GM21367 (cell line): ENCODE results near the gene ERGIC1.
"Not testable (repeated sequence)": the region's sequence is repeated elsewhere in the genome, so short reads cannot be mapped to it uniquely, and the experiment has no call there.

Source experiments
- ATAC-seq: cut with Tn5 transposase; IDR thresholded peaks from one replicate; pipeline ENCODE4 v1.9.1; 2021; ENCODE audit not compliant: unreplicated experiment

Gene ERGIC1

DNA sequence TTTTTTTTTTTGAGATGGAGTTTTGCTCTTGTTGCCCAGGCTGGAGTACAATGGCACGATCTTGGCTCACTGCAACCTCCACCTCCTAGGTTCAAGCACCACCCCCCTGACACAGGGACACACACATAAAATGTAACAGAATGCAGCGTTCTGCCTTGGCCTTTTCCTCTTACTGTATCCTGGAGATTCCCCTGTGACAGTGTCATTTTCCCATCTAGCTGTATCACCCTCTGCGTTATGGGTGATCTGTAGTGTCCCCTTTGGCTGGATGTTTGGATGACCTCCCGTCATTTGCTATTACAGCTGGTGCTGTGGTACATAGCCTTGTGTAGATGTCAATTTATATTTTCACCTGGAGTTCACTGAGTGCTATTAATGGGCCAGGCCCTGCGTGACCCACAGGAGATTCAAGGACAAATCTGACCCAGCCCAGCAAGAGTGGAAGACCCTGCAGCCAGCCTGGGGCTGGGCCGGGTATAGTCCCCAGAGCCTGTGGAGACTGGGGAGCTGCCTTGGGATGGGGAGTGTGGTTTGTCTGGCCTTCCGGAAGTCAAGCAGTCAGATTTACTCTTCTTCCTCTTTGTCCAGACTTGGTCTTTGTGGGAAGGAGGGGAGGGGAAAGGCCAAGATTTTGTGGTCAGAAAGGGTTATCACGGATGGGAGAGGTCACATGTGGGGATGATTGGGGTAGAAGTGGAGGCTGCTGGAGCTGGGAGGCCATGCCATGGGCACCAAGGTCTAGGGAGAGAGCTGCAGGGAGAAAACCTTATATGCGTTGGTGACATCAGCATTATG is 43.6 kb downstream of the ERGIC1 start:
- no peak for ATAC-seq

- ATAC-seq: no peak
These were observed 44.5 kb downstream of the ERGIC1 start for GRCh38 chr5:172878585-172878932.

DNA sequence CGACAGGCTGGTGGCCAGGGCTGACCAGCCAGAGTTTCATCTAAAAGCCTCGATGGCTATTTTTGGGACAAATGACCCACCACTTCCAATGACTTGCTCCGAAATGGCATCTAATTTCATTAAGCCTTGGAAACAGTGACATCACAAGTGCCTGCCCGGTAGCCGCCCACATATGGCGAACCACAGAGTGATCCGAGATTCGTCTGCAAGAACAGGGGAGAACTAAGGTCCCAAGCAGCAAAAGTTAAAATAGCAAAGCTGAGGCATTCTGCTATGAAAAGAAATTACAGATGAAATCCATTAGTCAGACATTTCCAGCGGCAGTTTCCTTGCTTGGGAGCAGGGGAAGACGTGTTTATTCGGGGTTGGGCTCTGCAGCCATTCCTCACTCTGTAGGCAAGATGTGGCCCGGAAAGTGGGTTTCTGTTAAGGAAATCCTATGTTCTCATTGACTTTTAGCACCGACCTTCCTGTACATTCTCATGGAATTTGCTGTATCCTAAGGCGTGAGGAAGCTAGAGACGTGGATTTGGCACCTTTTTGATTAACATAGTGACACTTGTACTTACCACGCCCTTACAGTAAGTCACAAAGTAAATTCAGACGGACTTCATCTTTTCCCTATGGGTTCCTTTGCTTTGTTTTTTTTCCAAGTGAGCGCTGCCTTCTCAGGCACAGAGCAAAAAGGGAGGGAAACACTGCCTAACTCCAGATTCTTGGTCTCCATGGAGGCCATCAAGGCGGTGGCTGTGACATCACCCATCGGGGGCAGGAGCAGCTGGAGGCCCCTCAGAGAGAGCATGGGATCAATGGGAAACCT is 45.1 kb downstream of the ERGIC1 start:
- ATAC-seq: no peak

GRCh38 chr5:172881691-172882370 is 47.8 kb downstream of the ERGIC1 start:
- ATAC-seq: peak; percentile 69

DNA sequence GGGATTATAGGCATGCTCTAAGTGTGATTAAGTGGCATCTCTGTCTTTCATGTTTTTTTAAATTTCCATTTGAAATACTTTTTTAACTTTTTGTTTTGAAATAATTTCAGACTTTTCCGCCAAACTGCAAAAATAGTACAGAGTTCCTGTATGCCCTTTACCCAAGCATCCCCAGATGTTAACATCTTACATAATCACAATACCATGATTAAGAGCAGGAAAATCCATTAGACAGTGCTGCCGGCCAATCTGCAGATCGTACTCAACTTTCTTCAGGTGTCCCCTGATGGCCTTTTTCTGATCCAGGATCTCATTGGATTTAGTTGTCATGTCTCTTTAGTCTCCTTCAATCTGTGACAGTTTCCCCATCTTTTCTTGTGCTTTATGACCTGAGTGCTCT is 49.0 kb downstream of the ERGIC1 start:
- ATAC-seq: no peak

- ATAC-seq: no peak
These were observed 51.7 kb downstream of the ERGIC1 start for GRCh38 chr5:172885597-172886340.

DNA sequence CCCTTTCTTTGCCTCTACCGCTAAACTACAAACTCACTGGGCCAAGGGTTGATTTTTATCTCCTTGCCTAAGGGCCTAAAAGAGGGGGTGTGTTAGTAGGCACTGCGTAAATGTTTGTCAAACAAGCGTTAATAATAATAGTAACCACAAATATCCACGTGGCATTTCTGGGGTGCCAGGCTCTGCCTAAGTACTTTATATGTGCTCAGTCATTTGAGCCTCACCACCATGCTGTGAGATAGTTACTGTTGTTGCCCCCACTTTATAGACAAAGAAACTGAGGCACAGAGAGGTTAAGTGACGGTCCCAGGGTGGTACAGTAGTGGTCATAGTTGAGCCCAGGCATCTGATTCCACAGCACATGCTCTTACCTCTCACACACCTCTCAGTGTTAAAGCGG is 52.4 kb downstream of the ERGIC1 start:
- no peak for ATAC-seq

- ATAC-seq: no peak
These were observed 53.0 kb downstream of the ERGIC1 start for GRCh38 chr5:172886974-172887501.

- ATAC-seq: no peak
These were observed 53.6 kb downstream of the ERGIC1 start for GRCh38 chr5:172887692-172888091.

DNA sequence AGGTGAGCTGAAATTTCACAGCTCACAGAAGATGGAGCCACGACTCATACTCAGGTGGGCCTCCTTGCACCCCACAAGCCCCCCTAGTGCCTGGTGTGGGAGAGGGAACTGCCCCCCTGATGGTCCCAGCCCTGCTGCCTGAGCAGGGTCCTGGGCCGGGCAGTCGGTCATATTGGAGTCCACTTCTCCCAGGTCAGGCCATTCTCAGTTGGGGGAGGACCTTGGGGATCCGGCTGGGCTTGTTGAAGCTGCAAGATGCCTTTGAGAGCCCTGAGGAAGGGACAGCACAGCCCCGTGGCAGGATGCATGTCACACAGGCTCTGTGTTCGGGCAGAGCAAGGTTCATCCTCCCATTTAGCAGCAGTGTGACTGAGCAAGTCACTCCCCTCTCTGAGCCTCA is 56.6 kb downstream of the ERGIC1 start:
- ATAC-seq: no peak

DNA sequence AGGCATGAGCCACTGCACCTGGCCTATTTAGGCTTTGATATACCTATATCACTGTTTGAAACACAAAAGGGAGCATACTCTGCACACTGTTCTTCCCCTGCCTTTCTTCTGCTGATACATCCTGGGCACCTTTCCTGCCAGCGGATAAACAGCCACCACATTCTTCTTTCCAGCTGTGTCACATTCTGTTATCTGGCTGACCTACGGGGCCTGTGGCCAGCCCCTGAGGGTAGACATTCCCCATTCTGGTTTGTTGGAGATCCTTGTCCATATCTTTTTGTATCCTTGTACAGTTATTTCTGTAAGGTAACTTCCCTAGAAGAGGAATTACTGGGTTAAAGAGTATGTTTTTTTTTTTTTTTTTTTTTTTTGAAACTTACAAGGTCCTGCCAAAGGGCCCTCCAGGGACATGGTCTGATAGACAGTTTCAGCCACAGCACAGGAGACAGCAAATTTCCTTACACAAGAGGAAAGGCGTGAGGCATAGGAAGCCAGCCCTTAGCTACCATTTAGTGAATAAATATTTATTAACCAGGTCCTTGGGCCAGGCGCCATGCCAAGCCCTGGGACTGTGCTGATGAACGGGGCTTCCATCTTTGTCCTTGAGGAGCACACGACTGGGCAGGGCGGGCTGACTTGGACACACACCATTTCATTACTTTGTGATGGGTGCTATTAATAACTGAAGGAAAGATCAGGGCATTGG is 57.8 kb downstream of the ERGIC1 start:
- no peak for ATAC-seq

GRCh38 chr5:172892713-172893112 is 58.7 kb downstream of the ERGIC1 start:
- ATAC-seq: no peak

DNA sequence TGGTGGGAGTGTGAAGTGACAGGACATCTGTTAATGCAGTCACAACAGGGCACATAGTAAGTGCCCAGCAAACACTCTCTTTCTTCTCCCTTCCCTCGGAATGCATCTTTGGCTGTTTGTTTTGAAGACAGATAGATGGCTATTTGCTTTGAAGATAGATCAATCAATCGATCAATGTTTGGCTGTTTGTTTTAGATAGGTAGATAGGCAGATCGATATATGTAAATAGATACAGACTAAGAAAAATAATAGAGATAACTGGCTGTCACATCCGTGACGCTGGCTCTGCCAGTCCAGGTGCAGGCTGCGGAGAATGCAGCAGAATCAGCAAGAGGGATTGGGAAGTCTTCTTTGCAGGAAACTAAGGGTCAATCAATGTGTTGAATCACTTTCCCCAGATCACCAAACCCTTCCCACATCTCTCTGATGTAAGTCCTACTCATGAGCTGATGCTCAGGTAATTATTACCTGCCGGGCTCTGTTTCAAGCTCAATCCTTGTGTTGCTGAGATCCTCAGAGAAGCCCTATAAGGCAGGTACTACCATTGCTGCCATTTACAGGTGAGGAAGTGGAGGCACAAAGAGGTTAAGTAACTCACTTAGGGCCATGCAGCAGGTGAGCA is 60.8 kb downstream of the ERGIC1 start:
- ATAC-seq: no peak

- ATAC-seq: no peak
These were observed 61.5 kb downstream of the ERGIC1 start for GRCh38 chr5:172895549-172895948.

DNA sequence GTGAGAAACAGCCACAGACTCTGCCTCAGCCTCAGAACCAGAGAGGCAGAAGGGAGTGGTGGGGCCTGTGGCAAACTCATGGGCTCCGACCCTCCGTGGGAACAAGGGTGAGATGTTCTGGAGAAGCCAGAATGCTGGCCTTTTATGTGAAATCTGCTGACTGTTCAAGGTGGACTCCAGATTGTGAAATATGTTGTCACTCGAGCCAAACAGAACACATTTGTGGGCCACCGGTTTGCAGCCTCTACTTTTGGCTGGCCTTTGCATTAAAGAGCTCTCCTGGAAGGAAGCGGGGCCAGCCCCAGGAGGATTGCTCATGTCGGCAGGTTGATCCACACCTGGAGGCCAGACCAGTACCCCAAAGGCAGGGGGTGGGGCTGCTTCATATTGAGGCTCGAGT is 62.4 kb downstream of the ERGIC1 start:
- no peak for ATAC-seq

DNA sequence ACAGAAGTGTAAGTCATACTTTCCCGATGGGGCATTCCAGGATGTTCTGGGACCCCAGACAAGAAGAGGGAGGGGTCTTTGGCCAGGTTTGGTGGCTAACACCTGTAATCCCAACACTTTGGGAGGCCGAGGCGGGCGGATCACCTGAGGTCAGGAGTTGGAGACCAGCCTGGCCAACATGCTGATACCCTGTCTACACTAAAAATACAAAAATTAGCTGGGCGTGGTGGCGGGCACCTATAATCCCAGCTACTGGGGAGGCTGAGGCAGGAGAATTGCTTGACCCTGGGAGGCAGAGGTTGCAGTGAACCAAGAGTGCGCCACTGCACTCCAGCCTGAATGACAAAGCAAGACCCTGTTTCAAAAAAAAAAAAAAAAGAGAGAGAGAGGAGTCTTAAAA is 63.0 kb downstream of the ERGIC1 start:
- not testable (repeated sequence) for ATAC-seq

GRCh38 chr5:172897481-172898217 is 63.6 kb downstream of the ERGIC1 start:
- no peak for ATAC-seq

DNA sequence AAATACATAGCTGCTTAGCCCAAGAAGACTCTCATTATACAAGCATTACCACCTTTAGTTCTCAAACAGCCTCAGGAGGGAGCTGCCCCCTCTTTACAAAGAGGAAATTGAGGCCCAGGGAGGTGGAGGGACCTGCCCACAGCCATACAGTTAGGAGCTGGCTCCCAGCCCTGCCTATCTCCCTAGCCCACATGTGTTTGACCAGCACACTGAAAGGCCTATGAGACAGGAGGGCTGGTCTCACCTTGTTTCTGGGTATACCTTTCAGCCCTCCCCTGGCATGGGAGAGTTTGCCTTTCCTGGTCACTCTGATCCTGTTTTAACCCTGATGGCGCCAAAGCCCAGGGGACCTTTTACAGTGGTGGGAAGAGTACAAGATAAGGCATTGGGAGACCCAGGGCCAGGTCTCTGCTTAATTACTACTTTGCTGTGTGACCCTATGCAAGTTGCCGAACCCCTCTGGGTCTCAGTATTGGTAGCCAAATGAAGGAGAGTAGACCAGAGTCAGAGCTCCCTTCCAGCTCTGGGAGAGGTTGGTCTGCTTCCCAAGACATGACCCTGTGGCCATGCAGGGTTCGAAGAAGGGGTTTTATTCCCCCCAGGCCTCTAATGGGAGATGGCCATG is 64.3 kb downstream of the ERGIC1 start:
- ATAC-seq: no peak
